IPS-NIHi11 (cell line): ENCODE measurements around the gene SH3PXD2B.

ENCODE experiments used
- DNase-seq: peaks from one replicate; pipeline ENCODE4 v3.0.0; 2012; ENCODE audit warnings: mixed read lengths, low spot score

The SH3PXD2B gene

DNA sequence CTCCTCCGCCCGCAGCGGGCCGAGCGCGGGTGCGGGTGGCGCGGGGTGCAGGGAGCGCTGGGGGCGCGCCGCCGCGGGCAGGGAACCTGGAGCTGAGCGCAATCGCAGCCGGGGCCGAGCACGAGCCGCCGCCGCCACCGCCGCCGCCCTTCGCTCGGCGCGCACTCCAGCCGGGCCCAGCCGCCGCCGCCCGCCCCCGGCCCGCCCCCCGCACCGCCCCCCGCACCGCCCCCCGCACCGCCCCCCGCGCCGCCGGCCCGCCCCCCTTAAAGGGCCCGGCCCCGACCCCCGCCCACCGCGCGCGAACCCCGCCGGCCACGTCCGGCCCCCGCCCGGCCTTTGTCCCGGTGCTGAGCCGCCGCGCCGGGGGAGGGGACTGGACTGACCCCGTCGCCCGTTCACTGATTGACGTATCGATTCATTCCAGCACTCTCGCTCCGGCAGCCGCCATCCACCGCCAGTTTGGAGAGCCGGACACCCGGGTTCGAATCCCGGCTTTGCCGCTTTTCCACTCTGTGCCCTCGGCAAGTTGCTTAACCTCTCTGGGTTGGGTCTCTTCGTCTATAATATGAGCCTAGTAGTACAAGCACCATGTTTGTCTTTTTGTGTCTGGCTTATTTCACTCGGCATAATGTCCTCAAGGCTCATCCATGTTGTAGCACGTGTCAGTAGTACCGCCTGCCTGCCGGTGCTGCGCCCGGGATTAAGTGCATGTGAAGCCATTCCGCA lies at the start of gene SH3PXD2B:
TSS of gene SH3PXD2B (minus strand) at position 168 of the 729 bp plus-strand sequence. CDS start 173 bp downstream, outside the sequence.
- DNase-seq = peak; percentile 81

DNA sequence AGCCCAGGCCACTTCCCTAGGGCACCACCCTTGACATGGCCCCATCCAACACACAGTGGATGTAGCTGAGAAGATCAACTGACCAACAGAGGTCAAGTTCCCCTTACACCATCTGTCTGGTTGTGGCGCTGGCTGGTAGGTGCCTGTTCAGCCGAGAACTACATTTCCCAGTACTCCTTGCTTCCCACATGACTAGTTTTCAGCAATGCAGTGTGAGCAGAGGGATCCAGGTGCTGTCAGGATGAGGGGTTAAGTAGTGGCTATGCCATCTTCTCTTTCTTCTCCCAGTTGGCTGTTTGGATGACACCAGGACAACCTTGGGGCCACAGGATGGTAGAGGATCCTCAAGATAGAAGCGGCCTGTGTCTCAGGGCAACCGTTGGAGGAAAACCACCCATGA lies 48.6 kb upstream of the SH3PXD2B start:
- peak; percentile 72 for DNase-seq

DNA sequence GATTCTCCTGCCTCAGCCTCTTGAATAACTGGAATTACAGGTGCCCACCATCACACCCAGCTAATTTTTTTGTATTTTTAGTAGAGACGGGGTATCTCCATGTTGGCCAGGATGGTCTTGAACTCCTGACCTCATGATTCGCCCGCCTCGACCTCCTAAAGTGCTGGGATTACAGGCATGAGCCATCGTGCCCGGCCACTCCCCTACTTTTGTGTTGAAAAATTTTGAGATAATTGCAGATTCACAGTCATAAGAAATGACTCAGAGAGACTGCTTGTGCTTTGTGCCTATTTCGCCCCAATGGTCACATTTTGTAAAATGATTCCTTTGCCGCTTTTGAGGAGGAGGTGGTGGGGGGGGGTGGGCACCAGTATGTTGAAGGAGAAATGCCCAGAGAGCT lies 48.1 kb upstream of the SH3PXD2B start:
- no peak for DNase-seq

DNA sequence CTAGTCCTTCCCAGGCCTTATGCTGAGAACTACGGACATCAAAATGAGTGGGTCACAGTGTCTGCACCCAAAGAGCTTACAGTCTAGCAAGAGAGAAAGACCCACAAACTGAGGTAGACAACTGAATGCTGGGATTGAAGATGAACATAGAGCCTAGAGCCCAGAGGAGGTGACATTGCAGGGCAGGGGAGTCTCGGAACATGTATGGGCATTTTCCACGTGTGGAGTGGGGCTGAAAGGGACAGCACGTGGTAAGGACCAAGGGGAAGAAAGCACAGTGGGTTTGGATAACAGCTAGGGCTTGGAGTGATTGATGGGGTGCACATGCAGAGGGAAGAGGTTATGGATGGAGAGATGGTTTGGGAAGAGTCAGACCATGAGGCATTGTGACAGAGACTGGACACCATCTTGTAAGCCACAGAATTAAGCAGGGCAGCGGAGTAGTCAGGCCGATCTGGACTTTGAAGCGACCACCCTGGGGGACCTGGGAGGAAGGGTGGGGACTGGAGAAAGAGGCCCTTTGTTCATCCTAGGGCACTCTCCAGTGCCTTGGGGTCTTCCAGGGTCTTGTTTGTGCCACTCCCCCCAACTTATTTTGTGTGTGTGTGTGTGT lies 47.5 kb upstream of the SH3PXD2B start:
- no peak for DNase-seq

DNA sequence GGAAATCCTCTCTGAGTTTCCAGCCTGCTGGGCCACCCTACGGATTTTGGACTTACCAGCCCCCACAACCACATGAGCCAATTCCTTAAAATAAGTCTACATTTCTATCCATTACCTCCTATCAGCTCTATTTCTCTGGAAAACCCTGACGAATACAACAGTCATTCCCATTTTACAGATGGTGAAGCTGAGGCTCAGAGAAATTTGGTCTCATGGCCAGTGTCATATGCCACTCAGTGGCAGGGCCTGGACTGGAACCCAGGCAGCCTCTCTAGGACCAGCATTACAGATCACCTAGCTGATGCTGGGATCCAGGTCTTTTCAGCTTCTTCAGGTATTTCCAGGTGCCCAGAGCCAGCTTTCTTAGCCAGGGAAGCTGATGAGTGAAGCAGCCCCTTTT lies 45.0 kb upstream of the SH3PXD2B start:
- DNase-seq = no peak

DNA sequence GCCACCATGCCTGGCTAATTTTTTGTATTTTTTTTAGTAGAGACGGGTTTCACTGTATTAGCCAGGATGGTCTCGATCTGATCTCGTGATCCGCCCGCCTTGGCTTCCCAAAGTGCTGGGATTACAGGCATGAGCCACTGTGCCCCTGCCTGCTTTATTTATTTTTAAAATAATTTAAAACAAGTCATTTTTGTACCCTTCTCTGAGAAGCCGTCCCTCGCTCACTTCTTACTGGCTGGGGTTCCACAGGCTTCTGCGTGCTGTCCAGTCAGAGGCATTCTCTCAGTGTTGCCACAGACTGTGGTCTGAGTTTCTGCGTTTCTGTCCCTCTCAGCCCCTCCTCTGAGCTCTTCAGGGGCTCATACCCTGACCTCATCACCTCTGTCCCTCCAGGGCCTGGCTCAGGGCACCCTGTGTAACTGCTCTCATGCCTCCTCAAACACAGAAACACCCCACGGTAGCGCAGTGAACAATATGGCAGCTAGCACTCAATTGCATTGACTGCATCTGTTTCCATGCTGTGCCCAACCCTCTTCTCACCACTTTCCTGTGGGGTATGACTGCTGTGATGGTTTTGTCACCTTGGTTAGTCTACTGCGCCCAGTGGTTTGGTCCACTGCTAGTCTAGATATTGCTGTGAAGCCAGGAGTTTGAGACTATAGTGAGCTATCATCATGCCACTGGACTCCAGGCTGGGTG lies 44.3 kb upstream of the SH3PXD2B start:
- no peak for DNase-seq

DNA sequence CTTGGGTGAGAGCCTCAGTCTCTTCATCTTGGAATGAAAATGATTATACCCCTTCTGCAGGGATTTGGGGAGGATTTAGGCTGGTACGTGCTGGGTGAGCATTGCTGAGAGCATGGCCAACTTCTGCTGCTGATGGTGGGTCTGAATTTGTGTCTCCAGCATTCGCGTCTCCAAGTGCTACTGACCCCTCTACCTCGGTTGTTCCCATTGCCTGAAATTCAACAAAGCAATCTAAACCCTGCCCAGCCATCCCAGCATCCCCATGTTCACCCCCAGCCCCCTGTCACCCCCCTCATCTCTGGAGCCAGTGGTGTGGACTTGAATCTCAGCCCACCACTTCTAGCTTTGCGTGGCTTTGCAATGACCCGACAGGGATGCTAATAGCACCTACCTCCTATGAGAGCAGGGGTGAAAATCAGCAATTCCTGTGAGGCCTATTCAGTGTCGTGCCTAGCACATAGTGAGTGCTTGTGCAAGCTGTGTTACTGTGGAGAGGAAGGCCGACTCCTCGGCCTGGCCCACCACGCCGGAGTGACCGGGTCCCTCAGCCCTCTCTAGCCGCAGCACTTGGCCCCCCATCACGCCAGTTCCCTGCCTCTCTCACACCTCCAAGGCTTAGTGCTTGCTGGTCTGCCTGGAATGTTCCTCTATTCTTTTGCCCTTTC lies 43.4 kb upstream of the SH3PXD2B start:
- DNase-seq = no peak

DNA sequence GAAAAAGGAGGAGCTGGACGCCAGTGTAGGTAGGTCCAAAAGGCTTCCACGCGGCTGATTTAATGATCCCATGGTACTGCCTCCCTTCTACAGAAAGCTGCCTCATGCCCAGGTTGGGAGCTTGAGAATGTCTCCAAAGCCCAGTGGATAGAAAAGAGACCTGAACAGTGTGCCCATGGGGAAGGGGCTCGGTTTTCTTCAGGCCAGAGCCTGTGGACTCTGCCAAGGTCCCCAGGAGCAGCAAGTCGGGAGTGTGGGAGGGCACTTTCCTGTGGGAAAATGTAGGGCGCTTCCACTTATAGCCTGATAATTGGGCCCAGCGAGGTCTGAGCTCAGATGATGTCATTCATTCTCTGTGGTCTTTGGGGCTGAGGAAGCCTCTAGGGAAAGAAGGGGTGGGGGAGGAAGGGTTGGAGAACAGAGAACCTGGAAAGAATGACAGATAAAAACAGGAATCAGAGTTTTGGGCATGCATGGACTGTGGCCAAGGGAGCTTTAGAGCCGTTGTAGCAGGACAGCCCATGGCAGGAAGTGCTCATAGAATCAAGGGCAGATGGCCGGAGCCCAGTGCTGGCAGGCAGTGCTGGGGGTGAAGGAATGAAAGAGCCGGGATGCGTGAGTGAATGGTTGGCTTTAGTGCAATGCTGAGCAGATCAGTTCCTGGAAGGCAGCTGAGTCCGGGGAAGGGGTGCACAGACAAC lies 42.5 kb upstream of the SH3PXD2B start:
- no peak for DNase-seq

DNA sequence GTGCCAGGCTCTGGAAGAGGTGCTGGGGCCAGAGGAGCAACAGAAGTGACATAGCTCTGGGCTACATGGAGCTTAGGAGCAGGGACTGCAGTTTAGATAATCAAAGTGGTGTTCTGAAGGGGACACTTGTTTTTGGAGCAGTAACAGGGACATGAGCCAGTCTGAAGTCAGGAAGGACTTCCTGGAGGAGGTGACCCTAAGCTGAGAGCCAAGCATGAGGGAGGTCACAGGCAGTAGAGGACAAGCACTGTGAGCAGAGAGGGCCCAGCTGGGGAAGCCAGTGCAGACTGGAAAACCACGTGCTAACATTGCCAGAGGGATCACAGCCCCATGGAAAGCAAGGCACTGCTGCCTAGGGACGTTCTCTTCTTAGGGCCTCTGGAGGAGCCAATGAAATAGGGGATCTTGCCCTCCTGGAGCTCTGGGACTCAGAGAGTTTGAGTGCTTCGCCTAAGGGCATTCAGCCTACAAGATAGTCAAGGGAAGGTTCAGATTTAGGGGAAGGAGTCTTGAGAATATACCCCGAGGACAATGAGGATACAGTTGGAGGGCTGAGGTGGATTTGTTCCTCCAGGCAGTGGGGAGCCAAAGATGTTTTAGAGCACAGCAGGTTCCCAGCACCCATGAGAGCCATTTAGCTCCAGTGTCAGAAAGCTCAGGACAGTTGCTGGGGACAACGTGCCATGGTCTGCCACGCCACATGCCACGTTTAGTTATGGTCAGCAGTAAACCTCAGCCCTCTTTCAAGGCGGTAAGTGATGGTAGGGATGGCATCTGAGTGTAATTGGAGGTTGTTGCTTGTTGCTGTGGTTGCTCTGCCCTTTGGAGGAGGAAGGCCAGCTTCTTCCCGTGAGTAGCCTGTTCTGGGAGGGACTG lies 40.5 kb upstream of the SH3PXD2B start:
- DNase-seq = no peak

DNA sequence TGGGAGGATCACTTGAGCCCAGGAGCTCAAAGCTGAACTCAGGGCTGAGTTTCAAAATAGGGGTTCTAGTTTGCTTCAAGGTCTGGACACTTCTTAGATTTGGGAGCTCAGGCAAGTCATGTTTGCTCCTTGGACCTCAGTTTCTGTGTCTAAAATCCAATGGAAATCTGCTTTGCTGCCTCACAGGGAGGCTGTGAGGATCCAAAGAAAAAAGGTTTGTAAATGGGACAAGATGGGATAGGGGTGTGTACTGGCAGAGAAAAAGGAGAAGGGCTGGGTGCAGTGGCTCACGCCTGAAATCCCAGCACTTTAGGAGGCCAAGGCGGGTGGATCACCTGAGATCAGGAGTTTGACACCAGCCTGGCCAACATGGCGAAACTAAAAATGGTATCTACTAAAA lies 39.6 kb upstream of the SH3PXD2B start:
- DNase-seq = no peak

DNA sequence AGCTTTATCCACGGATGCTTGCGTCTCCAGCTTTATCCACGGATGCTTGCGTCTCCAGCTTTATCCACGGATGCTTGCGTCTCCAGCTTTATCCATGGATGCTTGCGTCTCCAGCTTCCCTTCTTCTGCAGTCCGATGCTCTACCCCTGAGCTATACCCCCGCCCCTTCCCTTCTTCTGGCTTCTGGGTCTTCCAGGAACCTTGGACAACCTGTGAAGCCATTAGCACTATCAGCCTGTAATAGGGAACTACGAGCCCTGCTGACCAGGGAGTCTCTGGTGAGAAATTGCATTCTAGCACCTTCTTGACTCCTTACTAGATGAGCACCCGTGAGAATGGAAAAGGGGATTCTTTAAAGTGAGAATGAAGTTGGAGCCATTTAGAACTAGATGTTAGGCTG lies 39.1 kb upstream of the SH3PXD2B start:
- no peak for DNase-seq

DNA sequence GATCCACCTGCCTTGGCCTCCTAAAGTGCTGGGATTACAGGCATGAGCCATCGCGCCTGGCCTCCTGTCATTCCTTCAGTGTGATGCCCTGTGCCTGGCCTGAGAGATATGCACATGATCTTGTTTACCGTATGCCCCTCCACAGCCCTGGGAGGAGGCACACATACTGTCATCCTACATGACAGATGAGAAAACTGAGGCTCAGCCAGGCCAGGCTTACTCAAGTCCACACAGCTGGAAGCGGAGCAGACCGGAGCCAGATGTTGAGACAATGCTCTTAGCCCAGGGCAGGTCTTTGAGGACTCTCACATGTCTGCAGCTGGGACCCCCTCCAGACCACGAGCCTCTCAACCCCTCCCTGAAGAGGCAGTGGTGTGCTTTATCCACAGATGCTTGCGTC lies 38.7 kb upstream of the SH3PXD2B start:
- DNase-seq = no peak

DNA sequence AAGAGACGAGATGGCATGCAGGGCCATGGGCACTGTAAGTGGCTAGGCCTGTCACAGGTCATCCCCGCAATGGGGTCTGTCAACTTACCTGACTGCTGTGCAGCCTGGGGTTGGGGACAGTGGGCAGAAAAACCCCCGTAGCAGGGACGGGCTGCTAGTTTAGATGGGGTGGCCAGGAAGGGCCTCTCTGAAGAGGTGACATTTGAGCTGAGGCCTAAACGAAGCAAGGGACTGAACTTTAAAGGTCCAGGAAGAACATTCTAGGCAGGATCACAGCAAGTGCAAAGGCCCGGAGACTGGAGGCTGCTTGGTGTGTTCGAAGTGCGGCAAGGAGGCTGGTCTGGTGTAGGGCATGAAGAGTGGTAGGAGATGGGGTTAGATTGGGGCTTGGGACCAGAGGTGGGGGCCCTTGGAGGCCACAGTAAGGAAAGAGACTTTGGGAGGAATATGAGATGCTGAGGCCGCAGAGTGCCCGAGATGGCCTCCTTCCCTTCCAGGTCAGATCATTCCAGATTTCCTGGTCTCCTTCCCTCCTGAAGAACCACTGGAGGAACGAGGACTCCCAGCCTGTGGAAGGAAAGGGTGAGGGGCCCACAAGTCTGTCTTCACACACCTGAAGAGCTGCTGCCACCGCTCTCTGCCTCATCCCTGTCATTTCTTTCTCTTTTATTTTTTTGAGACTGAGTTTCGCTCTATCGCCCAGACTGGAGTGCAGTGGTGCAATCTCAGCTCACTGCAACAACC lies 37.9 kb upstream of the SH3PXD2B start:
- no peak for DNase-seq

DNA sequence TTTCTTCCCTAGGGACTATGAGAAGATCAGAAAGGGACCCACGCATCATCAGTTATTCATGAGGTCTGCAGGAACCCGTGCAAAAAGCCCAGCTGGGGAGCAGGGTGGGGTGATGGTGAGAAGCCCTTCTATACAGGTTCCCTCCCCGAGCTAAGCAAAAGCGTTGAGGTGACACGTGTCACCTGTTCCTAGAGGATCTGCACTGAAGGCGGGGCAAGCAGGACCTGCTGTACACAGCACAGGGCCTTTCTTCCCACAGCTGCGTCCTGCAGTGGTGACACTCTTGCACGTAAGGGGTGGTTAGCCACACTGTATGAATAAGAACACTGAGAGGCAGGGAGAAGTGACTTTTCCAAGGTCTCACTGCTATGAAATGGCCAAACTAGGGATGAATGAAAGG lies 37.2 kb upstream of the SH3PXD2B start:
- DNase-seq = no peak

DNA sequence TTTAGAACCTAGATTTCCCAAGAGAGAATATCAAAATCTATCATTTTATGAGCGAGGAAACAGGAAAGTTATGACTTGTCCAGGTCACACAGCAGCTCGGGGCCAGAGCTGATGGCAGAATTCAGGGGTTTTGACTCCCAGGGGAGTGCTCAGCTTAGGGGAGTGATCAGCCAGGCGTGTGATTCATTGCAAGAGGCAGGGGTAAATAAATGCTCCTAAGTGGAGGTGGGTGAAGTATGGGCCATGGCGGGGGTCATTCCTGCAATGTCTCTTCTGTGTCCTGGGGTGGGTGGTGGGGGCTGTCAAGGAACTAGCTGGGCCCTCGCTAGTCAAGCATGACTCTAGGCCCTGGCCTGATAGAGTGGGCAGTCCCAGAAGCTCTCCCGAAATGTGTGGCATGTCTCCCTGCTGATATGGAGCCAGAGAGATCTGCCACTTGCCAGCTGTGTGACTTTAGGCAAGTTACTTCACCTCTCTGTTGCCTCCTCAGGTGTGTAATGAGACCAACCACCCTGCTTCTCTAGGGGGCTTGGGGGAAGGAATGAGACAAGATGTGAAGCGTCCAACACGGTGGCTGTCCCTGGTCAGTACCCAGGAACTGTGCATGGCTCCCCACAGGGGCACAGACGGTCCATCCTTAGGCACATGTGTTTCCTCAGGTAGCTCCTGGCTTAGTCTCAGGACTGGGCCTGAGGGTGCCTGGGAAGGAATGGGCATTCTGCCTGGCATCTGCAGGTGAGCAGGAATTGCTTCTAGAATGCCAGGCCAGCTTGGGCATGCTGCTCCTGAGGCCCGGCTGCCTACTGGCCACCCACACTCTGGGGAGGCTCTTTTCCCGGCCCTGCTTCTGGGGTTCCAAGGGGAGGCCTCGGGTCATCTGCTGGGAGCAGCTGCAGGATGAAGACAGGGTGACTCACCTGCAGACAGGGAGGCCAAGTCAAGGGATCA lies 36.5 kb upstream of the SH3PXD2B start:
- no peak for DNase-seq

DNA sequence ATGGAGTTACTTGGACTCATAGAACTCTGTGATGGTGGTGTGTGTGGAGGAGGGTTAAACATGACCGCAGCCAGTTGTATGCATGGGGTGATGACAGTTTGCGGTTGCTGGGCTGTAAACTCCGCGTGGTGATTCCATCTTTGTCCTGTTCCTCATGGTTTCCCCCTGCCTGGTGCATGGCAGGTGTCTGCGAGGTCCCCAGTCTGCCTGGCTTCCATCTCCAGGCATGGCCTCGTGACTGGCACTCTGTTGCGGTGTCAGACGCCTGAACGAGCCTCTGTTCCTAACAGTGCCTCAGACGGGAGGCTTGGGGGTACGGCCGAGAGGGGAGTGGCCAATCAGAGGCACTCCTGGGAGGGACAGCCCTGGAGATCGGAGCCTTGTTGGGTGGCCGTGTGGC lies 33.9 kb upstream of the SH3PXD2B start:
- no peak for DNase-seq

DNA sequence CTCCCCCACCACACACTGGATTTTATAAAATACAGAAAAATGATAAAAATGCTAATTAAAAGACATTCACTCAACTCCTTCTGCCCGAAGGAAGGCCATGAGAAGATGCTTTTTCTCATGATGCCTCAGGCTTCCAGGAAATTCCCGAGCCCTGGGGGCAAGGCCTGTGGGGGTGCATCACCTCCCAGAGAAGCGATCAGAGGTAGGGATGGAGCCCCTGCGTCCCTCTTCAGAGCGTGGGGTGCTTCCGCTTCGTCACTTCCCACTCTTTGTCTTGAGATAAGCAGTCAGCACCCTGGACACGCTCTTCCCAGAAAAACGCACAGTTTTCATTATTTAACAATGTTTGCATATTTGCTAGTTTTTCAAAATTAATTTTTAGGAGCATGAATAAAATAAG lies 33.3 kb upstream of the SH3PXD2B start:
- DNase-seq = no peak

DNA sequence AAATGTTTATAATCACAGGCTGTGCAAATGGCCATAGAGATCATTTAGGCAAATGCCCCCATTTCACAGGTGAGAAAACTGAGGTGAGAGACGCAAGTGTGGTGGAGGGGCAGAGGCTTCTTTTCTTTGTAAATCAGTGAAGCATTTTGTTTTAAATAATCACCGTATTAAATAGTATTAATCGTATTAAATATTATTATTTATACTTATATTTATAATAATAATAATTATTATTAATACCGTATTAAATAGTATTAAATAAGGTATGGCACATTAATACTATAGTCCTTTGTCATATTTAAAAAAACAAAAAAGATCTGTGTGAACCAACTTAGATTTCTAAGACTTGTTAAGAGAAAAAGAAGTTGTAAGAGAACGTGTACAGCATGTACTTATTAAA lies 32.6 kb upstream of the SH3PXD2B start:
- DNase-seq = no peak

DNA sequence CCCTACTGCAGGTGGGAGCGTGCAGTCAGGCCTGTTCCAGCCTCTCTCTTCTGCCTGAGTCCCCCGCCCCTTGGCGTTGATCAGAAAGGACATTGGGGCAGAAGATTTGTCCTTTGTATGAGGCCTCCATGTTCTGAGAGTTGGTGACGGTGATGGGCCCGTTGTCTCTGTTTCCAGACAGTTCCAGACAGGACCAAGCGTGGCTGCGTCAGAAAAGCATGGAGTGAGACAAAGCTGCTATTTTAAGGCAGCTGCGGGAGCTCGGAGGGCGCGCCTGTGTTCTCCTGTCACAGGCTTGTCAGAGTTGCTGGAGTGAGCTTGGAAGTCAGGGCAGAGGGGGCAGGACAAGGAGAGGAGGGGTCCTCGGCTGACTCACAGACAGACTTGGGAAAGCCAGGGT lies 32.1 kb upstream of the SH3PXD2B start:
- DNase-seq = no peak
